HFFc6 (cell line): ENCODE measurements around the gene UCN. TPM values are rescaled to one million over a fixed set of nuclear protein-coding genes. Genes with fewer than 3 reads are reported as not detected.
A peak's percentile ranks its signal among the peaks of the same experiment; 100 is the strongest.
"Not testable (repeated sequence)": the region's sequence is repeated elsewhere in the genome, so short reads cannot be mapped to it uniquely, and the experiment has no call there.

ENCODE experiments used
- DNase-seq: peaks from one replicate; pipeline ENCODE4 v3.0.0-alpha.2; 2018
- H3K27ac Mint-ChIP-seq: 2 replicates; pipeline ENCODE4 v1.8.0; 2020; ENCODE audit warnings: mild to moderate bottlenecking, mixed read lengths
- H3K27me3 Mint-ChIP-seq: 2 replicates; pipeline ENCODE4 v1.8.0; 2021; ENCODE audit warnings: mild to moderate bottlenecking, moderate library complexity, mixed read lengths; ENCODE audit not compliant: insufficient read depth
- H3K36me3 Mint-ChIP-seq: 2 replicates; pipeline ENCODE4 v1.8.0; 2021; ENCODE audit warnings: low read depth, mixed read lengths
- H3K4me1 Mint-ChIP-seq: 2 replicates; pipeline ENCODE4 v1.8.0; 2020; ENCODE audit warnings: low read depth, mixed read lengths
- H3K4me3 Mint-ChIP-seq: 2 replicates; pipeline ENCODE4 v1.8.0; 2020; ENCODE audit warnings: mild to moderate bottlenecking, moderate library complexity, mixed read lengths
- H3K9me3 Mint-ChIP-seq: 2 replicates; pipeline ENCODE4 v1.8.0; 2020; ENCODE audit warnings: mild to moderate bottlenecking, mixed read lengths
- total RNA-seq, 6 experiments: library from RNA; stranded (reverse); fragmentation: NEBNext Ultra II Directional; extraction: Animal tissue kit (Norgen Biotek cat#: 25700); gene quantifications; 2 replicates in 1 of 6; 3 replicates in 5 of 6; pipeline ENCODE4 v1.2.3, GENCODE V29; 2021
- TF ChIP-seq, protein P1 (sequence below): fragments of 200-600 bp; sonication (generic); IDR thresholded peaks from 2 replicates; pipeline ENCODE4 v1.5.0; 2021; ENCODE audit warnings: antibody characterized with exemption, mild to moderate bottlenecking

The UCN gene
- total RNA-seq, 6 experiments from 2014 or later: 0.46 to 0.88 (median 0.73) TPM

DNA sequence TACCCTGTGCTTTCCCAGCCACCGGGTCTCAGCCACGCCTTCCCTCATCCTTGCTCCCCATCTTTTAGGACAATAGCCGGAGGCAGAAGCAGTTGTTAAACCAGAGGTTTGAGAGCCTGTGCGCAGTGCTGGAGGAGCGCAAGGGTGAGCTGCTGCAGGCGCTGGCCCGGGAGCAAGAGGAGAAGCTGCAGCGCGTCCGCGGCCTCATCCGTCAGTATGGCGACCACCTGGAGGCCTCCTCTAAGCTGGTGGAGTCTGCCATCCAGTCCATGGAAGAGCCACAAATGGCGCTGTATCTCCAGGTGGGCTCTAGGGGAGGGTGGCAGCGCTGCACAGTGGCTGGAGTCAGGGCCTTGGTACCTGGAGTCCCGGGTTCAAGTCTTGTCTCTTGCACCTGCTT lies 2.7 kb downstream of the UCN start:
- H3K36me3 Mint-ChIP-seq: peaks cover 14% of the 10 kb centered on the region
- H3K27ac Mint-ChIP-seq: no peak overlapping the region
- TF ChIP-seq, protein P1, sequence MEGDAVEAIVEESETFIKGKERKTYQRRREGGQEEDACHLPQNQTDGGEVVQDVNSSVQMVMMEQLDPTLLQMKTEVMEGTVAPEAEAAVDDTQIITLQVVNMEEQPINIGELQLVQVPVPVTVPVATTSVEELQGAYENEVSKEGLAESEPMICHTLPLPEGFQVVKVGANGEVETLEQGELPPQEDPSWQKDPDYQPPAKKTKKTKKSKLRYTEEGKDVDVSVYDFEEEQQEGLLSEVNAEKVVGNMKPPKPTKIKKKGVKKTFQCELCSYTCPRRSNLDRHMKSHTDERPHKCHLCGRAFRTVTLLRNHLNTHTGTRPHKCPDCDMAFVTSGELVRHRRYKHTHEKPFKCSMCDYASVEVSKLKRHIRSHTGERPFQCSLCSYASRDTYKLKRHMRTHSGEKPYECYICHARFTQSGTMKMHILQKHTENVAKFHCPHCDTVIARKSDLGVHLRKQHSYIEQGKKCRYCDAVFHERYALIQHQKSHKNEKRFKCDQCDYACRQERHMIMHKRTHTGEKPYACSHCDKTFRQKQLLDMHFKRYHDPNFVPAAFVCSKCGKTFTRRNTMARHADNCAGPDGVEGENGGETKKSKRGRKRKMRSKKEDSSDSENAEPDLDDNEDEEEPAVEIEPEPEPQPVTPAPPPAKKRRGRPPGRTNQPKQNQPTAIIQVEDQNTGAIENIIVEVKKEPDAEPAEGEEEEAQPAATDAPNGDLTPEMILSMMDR: no peak
- H3K27me3 Mint-ChIP-seq: peaks cover 20% of the 10 kb centered on the region
- no peak overlapping the region for H3K4me3 Mint-ChIP-seq
- H3K9me3 Mint-ChIP-seq: no peaks in the 10 kb centered on the region
- DNase-seq: no peak
- H3K4me1 Mint-ChIP-seq: no peaks in the 10 kb centered on the region

DNA sequence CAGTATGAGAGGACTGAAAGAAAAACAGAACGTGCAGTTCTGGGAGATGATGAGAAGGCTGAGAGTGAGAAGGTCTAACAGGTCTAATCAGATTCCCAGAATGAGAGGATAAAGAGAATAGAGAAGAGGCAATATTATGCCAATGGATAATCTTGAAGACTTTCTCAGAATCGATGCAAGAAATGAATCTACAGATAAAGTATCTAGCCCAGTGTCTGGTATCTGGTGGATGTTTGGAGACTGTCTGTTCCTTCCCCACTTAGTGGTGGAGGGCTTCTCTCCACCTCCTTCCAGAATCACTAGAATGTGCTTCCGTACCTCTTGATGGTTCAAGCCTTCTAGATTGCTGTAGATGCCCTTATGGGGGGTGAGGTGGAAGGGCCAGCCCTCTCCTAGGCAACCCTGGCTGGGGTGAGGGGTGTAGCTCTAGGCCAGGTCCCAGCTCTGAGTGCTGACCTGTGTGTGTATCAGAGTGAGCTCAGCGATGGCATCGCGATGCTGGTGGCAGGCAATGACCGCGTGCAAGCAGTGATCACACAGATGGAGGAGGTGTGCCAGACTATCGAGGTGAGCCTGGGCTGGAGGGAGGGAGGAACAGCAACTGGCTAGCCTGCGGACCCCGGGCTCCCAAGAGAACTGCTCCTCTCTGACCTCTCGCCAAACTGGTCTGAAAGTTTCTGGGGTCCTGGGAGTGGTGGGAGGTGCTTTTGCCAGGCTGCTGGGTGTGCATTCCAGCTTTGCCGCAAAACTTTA lies 3.6 kb downstream of the UCN start:
- Mint-ChIP-seq H3K4me1 (no peaks in the 10 kb centered on the region), H3K4me3 (no peak overlapping the region), H3K9me3 (no peaks in the 10 kb centered on the region), H3K27me3 (peaks cover 20% of the 10 kb centered on the region), H3K36me3 (peaks cover 11% of the 10 kb centered on the region), H3K27ac (no peak overlapping the region)
- no peak for DNase-seq
- TF ChIP-seq, protein P1: no peak

DNA sequence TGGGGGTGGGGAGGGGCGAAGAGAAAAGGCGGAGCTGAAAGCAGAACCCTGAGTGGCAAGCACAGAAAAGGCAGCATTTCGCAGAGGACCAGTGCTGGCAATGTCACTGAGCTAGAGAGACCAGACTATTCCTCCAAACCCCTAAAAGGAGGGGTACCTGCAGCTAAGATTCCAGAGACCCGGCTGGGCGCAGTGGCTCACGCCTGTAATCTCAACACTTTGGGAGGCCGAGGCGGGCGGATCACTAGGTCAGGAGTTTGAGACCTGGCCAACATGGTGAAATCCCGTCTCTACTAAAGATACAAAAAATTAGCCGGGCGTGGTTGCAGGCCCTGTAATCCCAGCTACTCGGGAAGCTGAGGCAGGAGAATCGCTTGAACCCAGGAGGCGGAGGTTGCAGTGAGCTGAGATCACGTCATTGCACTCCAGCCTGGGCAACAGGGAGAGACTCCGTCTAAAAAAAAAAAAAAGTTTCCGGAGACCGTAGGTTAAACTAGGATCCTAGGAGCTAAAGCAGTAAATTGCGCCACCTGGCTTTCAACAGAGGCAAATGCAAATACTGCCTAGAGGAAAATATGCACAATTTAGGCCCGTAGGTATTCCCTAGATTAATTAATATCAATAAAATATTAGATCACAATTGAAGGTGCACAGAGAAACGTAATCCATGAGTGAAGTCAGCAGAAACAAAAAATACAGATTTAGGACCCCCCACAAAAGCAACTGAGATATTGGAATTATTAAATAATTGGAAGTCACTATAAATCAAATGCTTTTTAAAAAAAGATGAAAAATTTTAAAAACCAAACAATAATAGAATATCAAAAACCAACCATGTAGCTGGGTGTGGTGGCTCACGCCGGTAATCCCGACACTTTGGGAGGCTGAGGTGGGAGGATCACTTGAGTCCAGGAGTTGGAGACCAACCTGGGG lies 4.9 kb downstream of the UCN start:
- Mint-ChIP-seq H3K9me3 (no peaks in the 10 kb centered on the region), H3K27me3 (peaks cover 25% of the 10 kb centered on the region), H3K36me3 (peaks cover under 1% of the 10 kb centered on the region; the same call in 1 of the 2 replicates), H3K27ac (no peak overlapping the region), H3K4me1 (no peaks in the 10 kb centered on the region), H3K4me3 (peak overlapping the region; percentile 26; the same call in 1 of the 2 replicates)
- TF ChIP-seq, protein P1: peak; percentile 94
- DNase-seq: peak; percentile 52

DNA sequence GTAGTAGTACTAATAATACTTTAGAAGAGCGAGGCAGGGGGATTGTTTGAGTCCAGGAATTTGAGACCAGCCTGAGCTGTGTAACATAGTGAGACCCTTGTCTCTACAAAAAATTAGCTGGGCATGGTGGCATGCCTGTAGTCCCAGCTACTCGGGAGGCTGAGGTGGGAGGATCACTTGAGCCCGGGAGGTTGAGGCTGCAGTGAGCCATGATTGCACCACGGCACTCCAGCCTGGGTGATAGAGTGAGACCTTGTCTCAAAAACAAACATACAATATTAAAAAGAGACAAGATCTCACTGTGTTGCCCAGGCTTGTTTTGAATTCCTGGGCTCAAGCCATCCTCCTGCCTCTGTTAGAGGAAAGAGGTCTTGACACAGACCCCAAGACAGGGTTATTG lies 7.6 kb downstream of the UCN start:
- H3K4me1 Mint-ChIP-seq, H3K9me3 Mint-ChIP-seq, DNase-seq, H3K36me3 Mint-ChIP-seq, H3K4me3 Mint-ChIP-seq, H3K27ac Mint-ChIP-seq: not testable (repeated sequence)
- H3K27me3 Mint-ChIP-seq: peaks cover 24% of the 10 kb centered on the region

DNA sequence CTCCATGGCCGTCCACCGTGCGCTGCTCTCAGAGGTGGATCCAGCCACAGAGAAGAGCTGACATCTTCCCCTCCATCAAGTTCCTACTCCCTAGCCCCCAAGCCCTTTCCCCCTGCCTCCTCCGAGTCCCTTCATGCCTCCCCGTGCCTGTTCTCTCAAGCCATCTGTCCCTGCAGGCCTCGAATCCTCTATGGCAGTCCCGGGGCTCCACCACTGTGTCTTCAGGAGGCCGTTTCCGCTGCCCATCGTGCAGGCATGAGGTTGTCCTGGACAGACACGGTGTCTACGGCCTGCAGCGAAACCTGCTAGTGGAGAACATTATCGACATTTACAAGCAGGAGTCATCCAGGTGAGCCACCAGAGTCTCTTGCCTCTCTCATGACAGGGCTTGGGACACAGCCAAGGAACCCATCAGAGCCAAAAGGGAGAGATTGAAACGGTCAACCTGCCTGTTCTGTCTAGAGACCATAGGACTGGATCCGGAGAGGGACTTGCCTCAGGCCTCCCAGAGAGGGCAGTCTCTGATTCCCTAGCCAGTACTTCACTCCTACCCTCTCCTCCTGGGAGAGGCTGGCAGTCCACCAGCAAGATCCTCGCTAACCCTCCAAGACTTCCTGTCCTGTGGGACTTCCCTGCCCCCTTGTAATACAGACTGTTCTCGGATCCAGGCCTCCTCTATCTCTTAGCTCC lies 9.7 kb downstream of the UCN start:
- Mint-ChIP-seq H3K4me1 (peaks cover 7% of the 10 kb centered on the region), H3K27ac (no peak overlapping the region), H3K4me3 (no peak overlapping the region), H3K36me3 (no peaks in the 10 kb centered on the region), H3K27me3 (peaks cover 21% of the 10 kb centered on the region), H3K9me3 (no peaks in the 10 kb centered on the region)
- DNase-seq: no peak
- TF ChIP-seq, protein P1: no peak
